Endothelial cell of umbilical vein (primary cell): ENCODE data around the gene PKDCC.

Source experiments
- CTCF ChIP-seq, 2 donors: IDR thresholded peaks; 1 replicate in 1 of 2; 2 replicates in 1 of 2; pipeline ENCODE4 v1.5.1; 2011; ENCODE audit warnings: low read length in 2 of 2, mild to moderate bottlenecking in 2 of 2, moderate library complexity in 2 of 2, control low read depth in 1 of 2, inconsistent platforms in 1 of 2, low read depth in 1 of 2; ENCODE audit not compliant: insufficient read depth in 1 of 2; ENCODE audit errors: extremely low read depth in 1 of 2
- EZH2 ChIP-seq: IDR thresholded peaks from 2 replicates; pipeline ENCODE4 v1.6.1; 2012; ENCODE audit warnings: borderline replicate concordance, low read depth, mild to moderate bottlenecking, moderate library complexity, low read length, inconsistent platforms; ENCODE audit not compliant: severe bottlenecking
- FOS ChIP-seq: IDR thresholded peaks from 2 replicates; pipeline ENCODE4 v1.6.1; 2011; ENCODE audit warnings: mild to moderate bottlenecking, low read length, moderate library complexity, borderline replicate concordance; ENCODE audit not compliant: insufficient read depth
- GATA2 ChIP-seq: IDR thresholded peaks from 2 replicates; pipeline ENCODE4 v1.7.0; 2011; ENCODE audit warnings: low read depth, mild to moderate bottlenecking, moderate library complexity, mixed read lengths, low read length; ENCODE audit not compliant: insufficient read length, insufficient read depth
- JUN ChIP-seq: IDR thresholded peaks from 2 replicates; pipeline ENCODE4 v1.6.1; 2011; ENCODE audit warnings: borderline replicate concordance, low read depth; ENCODE audit not compliant: insufficient read length, insufficient read depth
- MAX ChIP-seq: IDR thresholded peaks from 2 replicates; pipeline ENCODE4 v1.6.1; 2011; ENCODE audit not compliant: insufficient read depth, insufficient read length
- MYC ChIP-seq: IDR thresholded peaks from one replicate; pipeline ENCODE4 v1.6.1; 2011; ENCODE audit warnings: mild to moderate bottlenecking, low read depth, low read length
- POLR2A ChIP-seq: IDR thresholded peaks from 2 replicates; pipeline ENCODE4 v1.6.1; 2012; ENCODE audit warnings: low read depth, mild to moderate bottlenecking, control low read depth, low read length
- POLR2AphosphoS5 ChIP-seq: IDR thresholded peaks from 2 replicates; pipeline ENCODE4 v1.6.1; 2012; ENCODE audit warnings: low read depth, mild to moderate bottlenecking, control low read depth, low read length, moderate library complexity; ENCODE audit not compliant: insufficient read depth

GRCh38 chr2:42026272-42026671, 21.5 kb upstream of the PKDCC start:
- no peak for TF ChIP-seq MAX
- no peak for TF ChIP-seq CTCF (IDR thresholded peaks at IDR 0.05; ENCODE audit: extremely low read depth in 1 of 2, insufficient read depth in 1 of 2, low read depth in 1 of 2, low read length in 2 of 2)
- TF ChIP-seq POLR2A = no peak
- no peak for TF ChIP-seq EZH2
- TF ChIP-seq POLR2AphosphoS5 = no peak
- TF ChIP-seq JUN = no peak
- no peak for TF ChIP-seq MYC
- no peak for TF ChIP-seq FOS
- no peak for TF ChIP-seq GATA2
